Measurements from ENCODE around the gene PRR36.
A peak's percentile ranks its signal among the peaks of the same experiment; 100 is the strongest.

The PRR36 gene

DNA sequence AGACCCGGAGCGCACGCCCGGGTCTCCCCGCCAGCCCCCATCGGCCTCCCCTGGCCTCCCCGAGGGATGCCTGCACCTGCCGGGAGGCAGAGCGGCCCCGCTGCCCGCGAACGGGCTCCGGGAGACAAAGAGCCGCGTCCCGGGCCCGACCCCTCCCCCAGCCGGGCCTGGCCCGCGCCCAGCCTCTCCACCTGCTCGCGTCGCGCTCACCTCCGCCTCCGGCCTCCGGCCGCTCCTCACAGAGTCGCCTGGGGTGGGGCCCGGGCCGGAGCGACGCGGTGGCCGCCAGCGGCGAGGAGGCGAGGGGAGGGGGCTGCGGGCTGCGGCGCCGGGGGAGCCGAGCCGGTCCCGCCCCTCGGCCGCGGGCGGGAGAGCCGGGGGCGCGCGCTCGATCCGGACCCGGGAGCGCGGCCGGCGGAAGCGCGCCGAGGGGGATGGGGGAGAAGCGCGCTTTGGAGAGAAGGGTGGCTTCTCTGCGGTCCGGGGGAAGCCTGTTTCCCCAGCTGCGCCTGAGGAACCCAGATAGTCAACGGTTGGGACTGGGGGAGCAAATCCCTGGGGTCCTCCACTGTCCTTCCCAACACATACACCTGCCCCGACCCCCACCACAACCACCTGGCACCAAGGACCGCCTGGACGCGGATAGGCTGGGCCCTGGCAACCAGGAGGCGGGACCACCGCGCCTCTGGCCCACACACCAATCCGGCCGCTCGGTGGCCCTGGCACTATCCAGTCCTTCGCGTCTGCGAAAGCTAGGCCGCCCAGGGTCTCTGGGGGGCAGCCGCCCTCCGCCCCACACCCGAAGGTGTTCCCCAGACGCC lies at the start of gene PRR36:
Gene PRR36, minus strand, starts transcription at position 315 of the 821 bp plus-strand sequence. CDS start 701 bp downstream, outside the sequence.
- no peak within 1 kb of the TSS for H3K27ac ChIP-seq (ENCODE audit: low read depth, low read length)
- H3K27me3 ChIP-seq (ENCODE audit: insufficient read depth, low read length) = peaks cover 23% of the 10 kb centered on the region
- H3K4me3 ChIP-seq (ENCODE audit: low read depth, low read length) = no peak within 1 kb of the TSS
- H3K36me3 ChIP-seq (ENCODE audit: insufficient read depth, low read length) = no peaks in the 10 kb centered on the region
- H3K4me1 ChIP-seq (ENCODE audit: control insufficient read depth, insufficient read depth, low read length, unreplicated experiment) = no peaks in the 10 kb centered on the region
- H3K79me2 ChIP-seq (ENCODE audit: control insufficient read depth, insufficient read depth, low read length, unreplicated experiment) = no peaks in the 10 kb centered on the region
- H2AFZ ChIP-seq (ENCODE audit: low read length, unreplicated experiment) = no peak within 1 kb of the TSS

- Histone ChIP-seq H2AFZ (ENCODE audit: low read length, unreplicated experiment) (no peak overlapping the region), H3K27me3 (ENCODE audit: insufficient read depth, low read length) (no peaks in the 10 kb centered on the region), H3K36me3 (ENCODE audit: insufficient read depth, low read length) (no peaks in the 10 kb centered on the region), H3K27ac (ENCODE audit: low read depth, low read length) (no peak overlapping the region), H3K4me3 (ENCODE audit: low read depth, low read length) (no peak overlapping the region), H3K79me2 (ENCODE audit: control insufficient read depth, insufficient read depth, low read length, unreplicated experiment) (peaks cover 9% of the 10 kb centered on the region), H3K4me1 (ENCODE audit: control insufficient read depth, insufficient read depth, low read length, unreplicated experiment) (peaks cover 23% of the 10 kb centered on the region)
Observed at GRCh38 chr19:7923295-7924191, 49.4 kb upstream of the PRR36 start.

DNA sequence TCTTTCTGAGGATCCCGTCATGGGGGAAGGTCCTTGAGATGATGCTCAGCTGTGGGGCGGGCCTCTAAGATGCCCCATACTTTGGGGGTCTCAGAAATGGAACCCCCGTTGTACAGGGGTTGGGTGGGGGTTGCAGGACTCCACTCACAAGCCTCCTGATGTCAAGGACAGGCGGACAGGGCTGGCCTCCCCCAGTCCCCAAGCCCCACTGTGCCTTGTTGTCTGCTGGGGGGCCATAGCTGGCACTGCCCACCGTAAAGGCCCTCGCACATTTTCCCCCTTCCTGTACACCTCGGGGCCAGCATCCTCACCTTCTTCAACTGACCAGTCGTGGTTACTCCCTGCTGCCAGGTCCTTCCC lies 48.6 kb upstream of the PRR36 start:
- Histone ChIP-seq H2AFZ (ENCODE audit: low read length, unreplicated experiment) (no peak overlapping the region), H3K4me1 (ENCODE audit: control insufficient read depth, insufficient read depth, low read length, unreplicated experiment) (peaks cover 15% of the 10 kb centered on the region), H3K27ac (ENCODE audit: low read depth, low read length) (no peak overlapping the region), H3K36me3 (ENCODE audit: insufficient read depth, low read length) (no peaks in the 10 kb centered on the region), H3K4me3 (ENCODE audit: low read depth, low read length) (no peak overlapping the region), H3K27me3 (ENCODE audit: insufficient read depth, low read length) (no peaks in the 10 kb centered on the region), H3K79me2 (ENCODE audit: control insufficient read depth, insufficient read depth, low read length, unreplicated experiment) (peaks cover 9% of the 10 kb centered on the region)

GRCh38 chr19:7921967-7922835 lies 48.0 kb upstream of the PRR36 start:
- peaks cover 14% of the 10 kb centered on the region for H3K4me1 ChIP-seq (ENCODE audit: control insufficient read depth, insufficient read depth, low read length, unreplicated experiment)
- no peaks in the 10 kb centered on the region for H3K27me3 ChIP-seq (ENCODE audit: insufficient read depth, low read length)
- no peak overlapping the region for H3K27ac ChIP-seq (ENCODE audit: low read depth, low read length)
- no peak overlapping the region for H2AFZ ChIP-seq (ENCODE audit: low read length, unreplicated experiment)
- no peaks in the 10 kb centered on the region for H3K36me3 ChIP-seq (ENCODE audit: insufficient read depth, low read length)
- H3K79me2 ChIP-seq (ENCODE audit: control insufficient read depth, insufficient read depth, low read length, unreplicated experiment) = peaks cover 9% of the 10 kb centered on the region
- H3K4me3 ChIP-seq (ENCODE audit: low read depth, low read length) = peak overlapping the region; percentile 85

- Histone ChIP-seq H3K36me3 (ENCODE audit: insufficient read depth, low read length) (no peaks in the 10 kb centered on the region), H3K79me2 (ENCODE audit: control insufficient read depth, insufficient read depth, low read length, unreplicated experiment) (peaks cover 9% of the 10 kb centered on the region), H3K27me3 (ENCODE audit: insufficient read depth, low read length) (no peaks in the 10 kb centered on the region), H2AFZ (ENCODE audit: low read length, unreplicated experiment) (peak overlapping the region; percentile 38), H3K27ac (ENCODE audit: low read depth, low read length) (peak overlapping the region; percentile 85), H3K4me3 (ENCODE audit: low read depth, low read length) (peak overlapping the region; percentile 85), H3K4me1 (ENCODE audit: control insufficient read depth, insufficient read depth, low read length, unreplicated experiment) (peaks cover 14% of the 10 kb centered on the region)
Observed at GRCh38 chr19:7921302-7921966, 47.2 kb upstream of the PRR36 start.

GRCh38 chr19:7920519-7921301 lies 46.5 kb upstream of the PRR36 start:
- Histone ChIP-seq H3K36me3 (ENCODE audit: insufficient read depth, low read length) (no peaks in the 10 kb centered on the region), H2AFZ (ENCODE audit: low read length, unreplicated experiment) (peak overlapping the region; percentile 38), H3K4me1 (ENCODE audit: control insufficient read depth, insufficient read depth, low read length, unreplicated experiment) (peaks cover 14% of the 10 kb centered on the region), H3K4me3 (ENCODE audit: low read depth, low read length) (peak overlapping the region; percentile 95), H3K79me2 (ENCODE audit: control insufficient read depth, insufficient read depth, low read length, unreplicated experiment) (peaks cover 9% of the 10 kb centered on the region), H3K27ac (ENCODE audit: low read depth, low read length) (peak overlapping the region; percentile 85), H3K27me3 (ENCODE audit: insufficient read depth, low read length) (no peaks in the 10 kb centered on the region)

- peak within 1 kb of the TSS; percentile 38 for H2AFZ ChIP-seq (ENCODE audit: low read length, unreplicated experiment)
- H3K4me3 ChIP-seq (ENCODE audit: low read depth, low read length) = peak within 1 kb of the TSS; percentile 95
- no peaks in the 10 kb centered on the region for H3K36me3 ChIP-seq (ENCODE audit: insufficient read depth, low read length)
- no peaks in the 10 kb centered on the region for H3K27me3 ChIP-seq (ENCODE audit: insufficient read depth, low read length)
- H3K27ac ChIP-seq (ENCODE audit: low read depth, low read length) = peak within 1 kb of the TSS; percentile 85
- H3K4me1 ChIP-seq (ENCODE audit: control insufficient read depth, insufficient read depth, low read length, unreplicated experiment) = peaks cover 14% of the 10 kb centered on the region
- peaks cover 9% of the 10 kb centered on the region for H3K79me2 ChIP-seq (ENCODE audit: control insufficient read depth, insufficient read depth, low read length, unreplicated experiment)
Observed at GRCh38 chr19:7919610-7920518, 45.7 kb upstream of the PRR36 start, which contains the start of gene SNAPC2. Gene SNAPC2, plus strand, starts transcription at chr19:7920338. Its CDS starts 29 bp downstream, at chr19:7920367.

DNA sequence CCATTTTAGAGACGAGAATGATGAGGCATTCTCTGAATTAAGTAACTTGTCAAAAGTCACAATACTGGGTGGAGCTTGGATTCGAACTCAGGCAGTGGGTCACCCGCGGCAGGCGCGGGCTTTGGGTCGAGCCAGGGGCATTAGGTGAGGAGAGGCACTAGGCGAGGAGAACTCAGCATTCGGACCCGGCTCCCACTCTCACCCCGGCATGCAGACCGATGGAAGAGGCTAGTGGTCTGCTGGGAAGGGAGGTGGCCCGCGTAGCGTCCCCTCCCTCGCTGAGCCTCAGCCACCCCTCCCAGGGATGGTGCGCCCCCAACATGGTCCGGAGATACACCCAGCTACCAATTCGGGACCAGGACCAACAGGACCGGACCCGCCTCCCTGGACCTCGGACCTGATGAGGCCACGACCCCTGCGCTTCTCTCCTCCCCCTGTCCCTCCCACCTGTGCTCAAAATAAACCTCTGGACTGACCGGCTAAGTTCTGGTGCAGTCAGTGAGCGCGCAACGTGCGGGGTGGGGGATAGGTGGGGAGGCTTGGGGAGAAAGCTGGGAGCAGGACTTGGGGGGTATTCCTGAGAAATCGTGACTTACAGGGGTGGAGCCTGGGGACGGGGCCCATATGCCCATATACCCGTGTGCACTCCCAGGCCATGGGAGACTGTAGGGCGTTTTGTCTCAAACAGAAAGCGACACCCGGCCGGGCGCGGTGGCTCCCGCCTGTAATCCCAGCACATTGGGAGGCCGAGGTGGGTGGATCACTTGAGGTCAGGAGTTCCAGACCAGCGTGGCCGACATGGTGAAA lies 44.6 kb upstream of the PRR36 start:
- Histone ChIP-seq H3K27ac (ENCODE audit: low read depth, low read length) (no peak overlapping the region), H3K36me3 (ENCODE audit: insufficient read depth, low read length) (no peaks in the 10 kb centered on the region), H3K79me2 (ENCODE audit: control insufficient read depth, insufficient read depth, low read length, unreplicated experiment) (peaks cover 9% of the 10 kb centered on the region), H3K4me3 (ENCODE audit: low read depth, low read length) (no peak overlapping the region; the same call in 1 of the 2 replicates), H3K27me3 (ENCODE audit: insufficient read depth, low read length) (no peaks in the 10 kb centered on the region), H3K4me1 (ENCODE audit: control insufficient read depth, insufficient read depth, low read length, unreplicated experiment) (peaks cover 14% of the 10 kb centered on the region), H2AFZ (ENCODE audit: low read length, unreplicated experiment) (no peak overlapping the region)

All from ACC112 (cell line).